PC-9 (cell line): Measurements from ENCODE around the gene SLC28A2.

Experiments
- CTCF ChIP-seq: fragments of 200-600 bp; sonication (generic); conservative IDR thresholded peaks from 2 replicates; pipeline ENCODE4 v1.6.1; 2017; ENCODE audit warnings: mixed run types, antibody characterized with exemption, mild to moderate bottlenecking, moderate library complexity
- EZH2 ChIP-seq: fragments of 200-600 bp; sonication (generic); IDR thresholded peaks from 2 replicates; pipeline ENCODE4 v1.8.0; 2017; ENCODE audit warnings: antibody characterized with exemption, low read depth

GRCh38 chr15:45221967-45222366 lies 30.1 kb upstream of the SLC28A2 start:
- TF ChIP-seq CTCF (no peak), EZH2 (no peak)
